HCT116 (cell line): ENCODE measurements around the gene ENOPH1. TPM values are rescaled to one million over a fixed set of nuclear protein-coding genes. Genes with fewer than 3 reads are reported as not detected.

Experiments
- ATAC-seq: fragments of 200-7000 bp; cut with Tn5 transposase; 2 replicates; pipeline ENCODE4 v1.9.1; 2020; ENCODE audit warnings: mild to moderate bottlenecking, moderate library complexity
- BruUV-seq: library from RNA; stranded (reverse); fragments of 400-500 nt; replicated peaks from 2 replicates; lab custom pipeline; 2021; lab: Mats Ljungman, UMichigan
- CTCF ChIA-PET: fragments of 300-600 bp; sonication (Branson Sonifier 250); formaldehyde crosslinking; loops from one replicate; lab custom pipeline; 2021; ENCODE audit warnings: antibody characterized with exemption; lab: Charles Lee
- POLR2A ChIA-PET: fragments of 300-600, 350-600 bp; sonication (Branson Sonifier 250); formaldehyde crosslinking; loops from one replicate; lab custom pipeline; 2021; ENCODE audit warnings: antibody characterized with exemption; lab: Charles Lee
- RAD21 ChIA-PET, 2 experiments: fragments of 300-600 bp; sonication (Branson Sonifier 250); formaldehyde crosslinking; loops; one replicate each; lab custom pipeline; 2023; ENCODE audit warnings: low total read pairs in 2 of 2; ENCODE audit not compliant: uncharacterized antibody in 2 of 2, unreplicated experiment in 2 of 2, low non-redundant PET in 1 of 2; lab: Charles Lee
- DNase-seq: peaks from one replicate; pipeline ENCODE4 v3.0.0-alpha.2; 2010; ENCODE audit warnings: low read depth, low spot score
- H2AFZ ChIP-seq: fragments of 200-600 bp; shearing (Covaris generic), sonication (generic); 2 replicates; pipeline ENCODE4 v1.6.1; 2017; ENCODE audit warnings: low read depth, mixed run types, mixed read lengths, antibody characterized with exemption, low read length; ENCODE audit not compliant: poor library complexity, severe bottlenecking
- H3K27ac ChIP-seq: 2 replicates; pipeline ENCODE4 v1.5.1; 2012; ENCODE audit warnings: low read depth, low read length
- H3K27me3 ChIP-seq: fragments of 200-600 bp; sonication (generic); 2 replicates; pipeline ENCODE4 v1.6.1; 2016; ENCODE audit warnings: mixed run types, low read length, mixed read lengths; ENCODE audit not compliant: insufficient read depth
- H3K36me3 ChIP-seq, 2 experiments: fragments of 200-500 bp in 1 of 2; fragments of 200-600 bp in 1 of 2; sonication (Bioruptor generic) in 1 of 2; sonication (generic) in 1 of 2; 2 replicates each; pipeline versions ENCODE4 v1.5.1 to v1.6.1; 2014 to 2016; ENCODE audit warnings: low read length in 2 of 2, inconsistent platforms in 1 of 2, mixed read lengths in 1 of 2, mixed run types in 1 of 2; ENCODE audit not compliant: insufficient read depth in 2 of 2, control insufficient read depth in 1 of 2
- H3K4me1 ChIP-seq, 2 experiments: fragments of 200-600 bp in 1 of 2; sonication (generic) in 1 of 2; 2 replicates each; pipeline versions ENCODE4 v1.5.1 to v1.6.1; 2012 to 2017; ENCODE audit warnings: low read length in 2 of 2, inconsistent platforms in 1 of 2, mild to moderate bottlenecking in 1 of 2, mixed read lengths in 1 of 2, mixed run types in 1 of 2, moderate library complexity in 1 of 2; ENCODE audit not compliant: insufficient read depth in 2 of 2, control insufficient read depth in 1 of 2
- H3K4me2 ChIP-seq: fragments of 200-600 bp; sonication (generic); 2 replicates; pipeline ENCODE4 v1.6.1; 2017; ENCODE audit warnings: mixed run types, low read length, mixed read lengths
- H3K4me3 ChIP-seq, 2 experiments: fragments of 200-600 bp in 1 of 2; sonication (generic) in 1 of 2; replicated peaks in 1 of 2; 2 replicates each; pipeline ENCODE4 v1.5.1; 2011 to 2016; ENCODE audit warnings: low read length in 2 of 2, control low read depth in 1 of 2, low read depth in 1 of 2, mild to moderate bottlenecking in 1 of 2, mixed read lengths in 1 of 2, mixed run types in 1 of 2
- H3K79me2 ChIP-seq: fragments of 200-600 bp; sonication (generic); 2 replicates; pipeline ENCODE4 v1.6.1; 2017; ENCODE audit warnings: mild to moderate bottlenecking, mixed run types, low read length, moderate library complexity, mixed read lengths; ENCODE audit not compliant: insufficient read depth
- H3K9ac ChIP-seq: fragments of 200-600 bp; sonication (generic); 2 replicates; pipeline ENCODE4 v1.6.1; 2016; ENCODE audit warnings: low read length, mixed read lengths
- H3K9me2 ChIP-seq: fragments of 200-600 bp; sonication (generic), shearing (Covaris generic); 2 replicates; pipeline ENCODE4 v1.6.1; 2017; ENCODE audit warnings: mixed run types, mild to moderate bottlenecking, moderate library complexity; ENCODE audit not compliant: insufficient read depth
- H3K9me3 ChIP-seq, 2 experiments: fragments of 200-500 bp in 1 of 2; fragments of 200-600 bp in 1 of 2; sonication (Bioruptor generic) in 1 of 2; sonication (generic) in 1 of 2; 2 replicates each; pipeline ENCODE4 v1.6.1; 2014 to 2017; ENCODE audit warnings: low read length in 2 of 2, mixed read lengths in 2 of 2, inconsistent platforms in 1 of 2, low read depth in 1 of 2, mild to moderate bottlenecking in 1 of 2, mixed run types in 1 of 2, moderate library complexity in 1 of 2; ENCODE audit not compliant: control insufficient read depth in 1 of 2, insufficient read depth in 1 of 2
- H4K20me1 ChIP-seq: fragments of 200-600 bp; sonication (generic), shearing (Covaris generic); 2 replicates; pipeline ENCODE4 v1.6.1; 2017; ENCODE audit warnings: mixed run types, mild to moderate bottlenecking, moderate library complexity; ENCODE audit not compliant: insufficient read depth
- ATF3 ChIP-seq: IDR thresholded peaks from 2 replicates; pipeline ENCODE4 v1.6.1; 2012
- CBX3 ChIP-seq: IDR thresholded peaks from 2 replicates; pipeline ENCODE4 v1.6.1; 2012; ENCODE audit warnings: low read depth
- CEBPB ChIP-seq: IDR thresholded peaks from 2 replicates; pipeline ENCODE4 v1.6.1; 2012; ENCODE audit warnings: low read depth
- CTCF ChIP-seq, 3 experiments: fragments of 200-600 bp in 1 of 3; sonication (generic) in 1 of 3; IDR thresholded peaks in 2 of 3; conservative IDR thresholded peaks in 1 of 3; 2 replicates each; pipeline ENCODE4 v1.5.1; 2012 to 2017; ENCODE audit warnings: low read depth in 2 of 3, low read length in 2 of 3, antibody characterized with exemption in 1 of 3, borderline replicate concordance in 1 of 3, control low read depth in 1 of 3, mild to moderate bottlenecking in 1 of 3, mixed read lengths in 1 of 3, mixed run types in 1 of 3, moderate library complexity in 1 of 3; ENCODE audit not compliant: insufficient read depth in 1 of 3
- EGR1 ChIP-seq: IDR thresholded peaks from 2 replicates; pipeline ENCODE4 v1.6.1; 2012; ENCODE audit warnings: low read depth
- ELF1 ChIP-seq: IDR thresholded peaks from 2 replicates; pipeline ENCODE4 v1.6.1; 2012; ENCODE audit warnings: low read depth, borderline replicate concordance
- EZH2phosphoT487 ChIP-seq: fragments of 200-600 bp; IDR thresholded peaks from 2 replicates; pipeline ENCODE4 v1.6.1; 2018; ENCODE audit warnings: antibody characterized with exemption, borderline replicate concordance
- POLR2A ChIP-seq: IDR thresholded peaks from 2 replicates; pipeline ENCODE4 v1.7.0; 2011; ENCODE audit warnings: borderline replicate concordance; ENCODE audit not compliant: insufficient read depth, insufficient read length; ENCODE audit errors: extremely low read depth
- POLR2AphosphoS5 ChIP-seq: IDR thresholded peaks from 2 replicates; pipeline ENCODE4 v1.6.1; 2011; ENCODE audit warnings: mild to moderate bottlenecking, low read depth, low read length, moderate library complexity
- RAD21 ChIP-seq: IDR thresholded peaks from 2 replicates; pipeline ENCODE4 v1.6.1; 2012; ENCODE audit warnings: low read depth, mild to moderate bottlenecking
- REST ChIP-seq: IDR thresholded peaks from 2 replicates; pipeline ENCODE4 v1.6.1; 2012; ENCODE audit warnings: low read depth
- SIN3A ChIP-seq: IDR thresholded peaks from 2 replicates; pipeline ENCODE4 v1.6.1; 2012; ENCODE audit warnings: low read depth
- TCF7L2 ChIP-seq: IDR thresholded peaks from 2 replicates; pipeline ENCODE4 v1.7.0; 2011; ENCODE audit warnings: borderline replicate concordance, inconsistent platforms; ENCODE audit not compliant: insufficient read depth, insufficient read length; ENCODE audit errors: extremely low read depth
- ZBTB33 ChIP-seq: IDR thresholded peaks from 2 replicates; pipeline ENCODE4 v1.6.1; 2011; ENCODE audit warnings: mild to moderate bottlenecking, low read length, moderate library complexity; ENCODE audit not compliant: insufficient replicate concordance; ENCODE audit errors: extremely low read depth
- ZFX ChIP-seq: fragments of 450-650 bp; IDR thresholded peaks from 2 replicates; pipeline ENCODE4 v1.6.1; 2017
- intact Hi-C: fragments of 100-400 bp; cut with micrococcal nuclease; formaldehyde crosslinking; loops from 2 replicates; pipeline ENCODE4 v1.10.0; 2022
- total RNA-seq: library from RNA; stranded (reverse); gene quantifications from one replicate; pipeline ENCODE4 v1.2.1, GENCODE V29; 2021; ENCODE audit not compliant: unreplicated experiment

Gene ENOPH1
- total RNA-seq, 1 experiment from 2014 or later, result 53.4 TPM

- no peak for TF ChIP-seq ZBTB33
- TF ChIP-seq POLR2AphosphoS5, result no peak
- no peak for TF ChIP-seq CBX3
- no peak for TF ChIP-seq ATF3
- TF ChIP-seq RAD21, result no peak
Observed at GRCh38 chr4:82436130-82436529, 5.7 kb downstream of the ENOPH1 start (continued).

GRCh38 chr4:82436780-82437179 is 6.4 kb downstream of the ENOPH1 start:
- Histone ChIP-seq H3K4me2 (no peak overlapping the region), H3K79me2 (peaks cover 100% of the 10 kb centered on the region), H3K9ac (no peak overlapping the region), H3K4me3 (no peak overlapping the region), H3K9me3 (no peaks in the 10 kb centered on the region), H2AFZ (no peak overlapping the region), H4K20me1 (peaks cover 27% of the 10 kb centered on the region; the same call in 1 of the 2 replicates), H3K9me2 (no peaks in the 10 kb centered on the region), H3K36me3 (0 out of 4 replicates have a peak, but pooled peaks cover 3 to 8% of the 10 kb centered on the region in 2 experiments), H3K27ac (no peak overlapping the region), H3K4me1 (peaks cover 6 to 12% of the 10 kb centered on the region in 2 experiments; a peak in 3 of 4 replicates), H3K27me3 (no peaks in the 10 kb centered on the region)
- ATAC-seq (no peak), DNase-seq (no peak)
- ChIA-PET POLR2A (no interaction called here), CTCF (no interaction called here), RAD21 (no interaction called here)
- BruUV-seq, result no TSS peak
- no peak for TF ChIP-seq CEBPB
- no peak for TF ChIP-seq REST
- no peak for TF ChIP-seq CTCF (IDR thresholded peaks at IDR 0.05 in 2 of 3, conservative IDR thresholded peaks at IDR 0.05 in 1 of 3; ENCODE audit: borderline replicate concordance in 1 of 3, insufficient read depth in 1 of 3, low read depth in 2 of 3, low read length in 2 of 3)
- no peak for TF ChIP-seq POLR2AphosphoS5
- no peak for TF ChIP-seq SIN3A
- TF ChIP-seq RAD21, result no peak
- TF ChIP-seq ZFX, result no peak
- no peak for TF ChIP-seq ELF1
- no peak for TF ChIP-seq EZH2phosphoT487
- TF ChIP-seq EGR1, result no peak
- TF ChIP-seq TCF7L2, result no peak
- no peak for TF ChIP-seq CBX3
- no peak for TF ChIP-seq POLR2A
- intact Hi-C loops, result no loop called here
